Measurements from ENCODE around the gene GNAQ. TPM values are rescaled to one million over a fixed set of nuclear protein-coding genes. Genes with fewer than 3 reads are reported as not detected.

Gene GNAQ
- total and polyA plus RNA-seq, 4 donors, result 6.8 to 19.6 (median 12.6) TPM

DNA sequence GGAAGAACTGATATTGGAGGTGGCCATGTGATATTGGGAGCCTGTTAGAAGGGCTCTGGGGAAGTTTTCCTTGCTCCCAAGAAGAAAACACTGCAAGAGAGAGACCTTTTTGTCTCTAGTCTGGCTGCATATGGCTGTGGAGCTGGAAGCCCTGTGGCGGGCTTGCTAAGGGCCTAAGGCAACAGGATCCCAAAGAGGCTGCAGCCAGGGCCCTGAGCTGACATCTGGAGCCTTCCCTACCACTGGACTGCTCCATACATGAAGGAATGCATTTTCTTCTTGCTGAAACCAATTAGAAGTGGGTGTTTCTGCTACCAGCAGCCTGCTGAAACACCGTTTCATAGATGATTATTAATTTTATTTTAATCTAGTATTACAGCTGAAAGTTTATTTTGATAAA, 42.2 kb downstream of the GNAQ start (continued):
- TF ChIP-seq, protein P1, sequence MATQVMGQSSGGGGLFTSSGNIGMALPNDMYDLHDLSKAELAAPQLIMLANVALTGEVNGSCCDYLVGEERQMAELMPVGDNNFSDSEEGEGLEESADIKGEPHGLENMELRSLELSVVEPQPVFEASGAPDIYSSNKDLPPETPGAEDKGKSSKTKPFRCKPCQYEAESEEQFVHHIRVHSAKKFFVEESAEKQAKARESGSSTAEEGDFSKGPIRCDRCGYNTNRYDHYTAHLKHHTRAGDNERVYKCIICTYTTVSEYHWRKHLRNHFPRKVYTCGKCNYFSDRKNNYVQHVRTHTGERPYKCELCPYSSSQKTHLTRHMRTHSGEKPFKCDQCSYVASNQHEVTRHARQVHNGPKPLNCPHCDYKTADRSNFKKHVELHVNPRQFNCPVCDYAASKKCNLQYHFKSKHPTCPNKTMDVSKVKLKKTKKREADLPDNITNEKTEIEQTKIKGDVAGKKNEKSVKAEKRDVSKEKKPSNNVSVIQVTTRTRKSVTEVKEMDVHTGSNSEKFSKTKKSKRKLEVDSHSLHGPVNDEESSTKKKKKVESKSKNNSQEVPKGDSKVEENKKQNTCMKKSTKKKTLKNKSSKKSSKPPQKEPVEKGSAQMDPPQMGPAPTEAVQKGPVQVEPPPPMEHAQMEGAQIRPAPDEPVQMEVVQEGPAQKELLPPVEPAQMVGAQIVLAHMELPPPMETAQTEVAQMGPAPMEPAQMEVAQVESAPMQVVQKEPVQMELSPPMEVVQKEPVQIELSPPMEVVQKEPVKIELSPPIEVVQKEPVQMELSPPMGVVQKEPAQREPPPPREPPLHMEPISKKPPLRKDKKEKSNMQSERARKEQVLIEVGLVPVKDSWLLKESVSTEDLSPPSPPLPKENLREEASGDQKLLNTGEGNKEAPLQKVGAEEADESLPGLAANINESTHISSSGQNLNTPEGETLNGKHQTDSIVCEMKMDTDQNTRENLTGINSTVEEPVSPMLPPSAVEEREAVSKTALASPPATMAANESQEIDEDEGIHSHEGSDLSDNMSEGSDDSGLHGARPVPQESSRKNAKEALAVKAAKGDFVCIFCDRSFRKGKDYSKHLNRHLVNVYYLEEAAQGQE (IDR thresholded peaks at IDR 0.05), result no peak
- no peak for TF ChIP-seq RXRA (IDR thresholded peaks at IDR 0.05)
- TF ChIP-seq TAF1 (conservative IDR thresholded peaks at IDR 0.05), result no peak
- TF ChIP-seq YY1 (IDR thresholded peaks at IDR 0.05), result no peak
- TF ChIP-seq EGR1 (IDR thresholded peaks at IDR 0.05; ENCODE audit: low read depth in 2 of 2), result no peak
- no peak for TF ChIP-seq SP1 (IDR thresholded peaks at IDR 0.05)

DNA sequence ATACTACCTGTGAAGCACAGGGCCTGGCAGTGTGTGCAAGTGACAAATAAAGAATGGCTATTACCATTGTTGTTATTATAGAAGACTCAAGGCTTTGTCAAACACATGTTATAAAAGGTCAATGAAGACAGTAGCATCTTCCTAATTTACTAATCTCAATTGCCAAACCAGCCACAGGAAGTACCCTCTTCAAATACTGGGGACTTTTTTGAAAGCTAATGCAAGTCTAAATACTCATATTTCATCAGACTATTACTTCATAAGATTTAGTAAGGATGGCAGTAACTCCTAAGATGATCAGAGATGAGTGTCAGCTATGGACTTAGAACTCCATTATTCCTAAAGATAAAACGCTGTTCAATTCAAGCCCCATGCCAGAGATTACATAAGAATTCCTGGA, 43.0 kb downstream of the GNAQ start:
- H3K27me3 ChIP-seq (ENCODE audit: control insufficient read depth in 4 of 4, insufficient read depth in 4 of 4, low read length in 3 of 4), result no peaks in the 10 kb centered on the region
- H3K4me1 ChIP-seq (ENCODE audit: control insufficient read depth in 4 of 4, insufficient read depth in 4 of 4, low read length in 3 of 4), result peaks cover 5 to 33% (median 18%) of the 10 kb centered on the region in 4 donors
- no peaks in the 10 kb centered on the region for H3K36me3 ChIP-seq (ENCODE audit: control insufficient read depth in 4 of 4, insufficient read depth in 3 of 4, low read depth in 1 of 4, low read length in 3 of 4)
- no peak overlapping the region for H3K9ac ChIP-seq (ENCODE audit: low read depth in 1 of 2, low read length in 2 of 2)
- TF ChIP-seq, protein P2, sequence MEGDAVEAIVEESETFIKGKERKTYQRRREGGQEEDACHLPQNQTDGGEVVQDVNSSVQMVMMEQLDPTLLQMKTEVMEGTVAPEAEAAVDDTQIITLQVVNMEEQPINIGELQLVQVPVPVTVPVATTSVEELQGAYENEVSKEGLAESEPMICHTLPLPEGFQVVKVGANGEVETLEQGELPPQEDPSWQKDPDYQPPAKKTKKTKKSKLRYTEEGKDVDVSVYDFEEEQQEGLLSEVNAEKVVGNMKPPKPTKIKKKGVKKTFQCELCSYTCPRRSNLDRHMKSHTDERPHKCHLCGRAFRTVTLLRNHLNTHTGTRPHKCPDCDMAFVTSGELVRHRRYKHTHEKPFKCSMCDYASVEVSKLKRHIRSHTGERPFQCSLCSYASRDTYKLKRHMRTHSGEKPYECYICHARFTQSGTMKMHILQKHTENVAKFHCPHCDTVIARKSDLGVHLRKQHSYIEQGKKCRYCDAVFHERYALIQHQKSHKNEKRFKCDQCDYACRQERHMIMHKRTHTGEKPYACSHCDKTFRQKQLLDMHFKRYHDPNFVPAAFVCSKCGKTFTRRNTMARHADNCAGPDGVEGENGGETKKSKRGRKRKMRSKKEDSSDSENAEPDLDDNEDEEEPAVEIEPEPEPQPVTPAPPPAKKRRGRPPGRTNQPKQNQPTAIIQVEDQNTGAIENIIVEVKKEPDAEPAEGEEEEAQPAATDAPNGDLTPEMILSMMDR (IDR thresholded peaks at IDR 0.05; ENCODE audit: low read depth, low read length, missing input control), result no peak
- TF ChIP-seq EGR1 (IDR thresholded peaks at IDR 0.05; ENCODE audit: low read depth in 2 of 2), result no peak
- TF ChIP-seq, protein P3, sequence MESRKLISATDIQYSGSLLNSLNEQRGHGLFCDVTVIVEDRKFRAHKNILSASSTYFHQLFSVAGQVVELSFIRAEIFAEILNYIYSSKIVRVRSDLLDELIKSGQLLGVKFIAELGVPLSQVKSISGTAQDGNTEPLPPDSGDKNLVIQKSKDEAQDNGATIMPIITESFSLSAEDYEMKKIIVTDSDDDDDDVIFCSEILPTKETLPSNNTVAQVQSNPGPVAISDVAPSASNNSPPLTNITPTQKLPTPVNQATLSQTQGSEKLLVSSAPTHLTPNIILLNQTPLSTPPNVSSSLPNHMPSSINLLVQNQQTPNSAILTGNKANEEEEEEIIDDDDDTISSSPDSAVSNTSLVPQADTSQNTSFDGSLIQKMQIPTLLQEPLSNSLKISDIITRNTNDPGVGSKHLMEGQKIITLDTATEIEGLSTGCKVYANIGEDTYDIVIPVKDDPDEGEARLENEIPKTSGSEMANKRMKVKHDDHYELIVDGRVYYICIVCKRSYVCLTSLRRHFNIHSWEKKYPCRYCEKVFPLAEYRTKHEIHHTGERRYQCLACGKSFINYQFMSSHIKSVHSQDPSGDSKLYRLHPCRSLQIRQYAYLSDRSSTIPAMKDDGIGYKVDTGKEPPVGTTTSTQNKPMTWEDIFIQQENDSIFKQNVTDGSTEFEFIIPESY (IDR thresholded peaks at IDR 0.05), result no peak
- no peak for TF ChIP-seq HNF4A (conservative IDR thresholded peaks at IDR 0.05)
- TF ChIP-seq, protein P4, sequence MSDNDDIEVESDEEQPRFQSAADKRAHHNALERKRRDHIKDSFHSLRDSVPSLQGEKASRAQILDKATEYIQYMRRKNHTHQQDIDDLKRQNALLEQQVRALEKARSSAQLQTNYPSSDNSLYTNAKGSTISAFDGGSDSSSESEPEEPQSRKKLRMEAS (IDR thresholded peaks at IDR 0.05), result no peak
- TF ChIP-seq TAF1 (conservative IDR thresholded peaks at IDR 0.05), result no peak
- TF ChIP-seq, protein P1 (IDR thresholded peaks at IDR 0.05), result no peak
- TF ChIP-seq NR2F2 (IDR thresholded peaks at IDR 0.05), result no peak
- no peak for TF ChIP-seq RXRA (IDR thresholded peaks at IDR 0.05)
- TF ChIP-seq, protein P5, sequence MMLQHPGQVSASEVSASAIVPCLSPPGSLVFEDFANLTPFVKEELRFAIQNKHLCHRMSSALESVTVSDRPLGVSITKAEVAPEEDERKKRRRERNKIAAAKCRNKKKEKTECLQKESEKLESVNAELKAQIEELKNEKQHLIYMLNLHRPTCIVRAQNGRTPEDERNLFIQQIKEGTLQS (IDR thresholded peaks at IDR 0.05), result no peak
- no peak for TF ChIP-seq RAD21 (IDR thresholded peaks at IDR 0.05)
- TF ChIP-seq SP1 (IDR thresholded peaks at IDR 0.05), result no peak
- H3K4me3 ChIP-seq (ENCODE audit: low read depth in 1 of 3, low read length in 3 of 3), result no peak overlapping the region
- DNase-seq (ENCODE audit: low spot score), result no peak
- 28% methylated on average over 1 of the region's 1 CpG for WGBS
- no peaks in the 10 kb centered on the region for H3K9me3 ChIP-seq (ENCODE audit: control insufficient read depth in 4 of 4, low read length in 3 of 4)
- no peak overlapping the region for H3K27ac ChIP-seq (ENCODE audit: low read depth in 1 of 2, low read length in 2 of 2)
